ENCODE data around the gene DOCK1.

- TF ChIP-seq CTCF (conservative IDR thresholded peaks at IDR 0.05 in 1 of 2, IDR thresholded peaks at IDR 0.05 in 1 of 2; ENCODE audit: low read depth in 1 of 2, low read length in 2 of 2) (no peak), EZH2 (IDR thresholded peaks at IDR 0.05; ENCODE audit: low read length, missing control alignments) (no peak)
Observed at GRCh38 chr10:127427926-127428325, 522.7 kb downstream of the DOCK1 start.

All from fibroblast of lung (primary cell).